ENCODE results near the gene MSL3.

Gene MSL3

GRCh38 chrX:11789809-11790208 is 31.8 kb downstream of the MSL3 start:
- H3K4me3 ChIP-seq (replicated peaks; ENCODE audit: low read depth, low read length) = no peak overlapping the region
- no peak for TF ChIP-seq CTCF (IDR thresholded peaks at IDR 0.05; ENCODE audit: low read length, missing control alignments)
- no peak for DNase-seq (ENCODE audit: low read depth)

GRCh38 chrX:11791090-11791489 is 33.1 kb downstream of the MSL3 start:
- no peak overlapping the region for H3K4me3 ChIP-seq (replicated peaks; ENCODE audit: low read depth, low read length)
- no peak for DNase-seq (ENCODE audit: low read depth)
- TF ChIP-seq CTCF (IDR thresholded peaks at IDR 0.05; ENCODE audit: low read length, missing control alignments) = no peak

GRCh38 chrX:11791537-11791936 is 33.5 kb downstream of the MSL3 start:
- TF ChIP-seq CTCF (IDR thresholded peaks at IDR 0.05; ENCODE audit: low read length, missing control alignments) = no peak
- DNase-seq (ENCODE audit: low read depth) = no peak
- no peak overlapping the region for H3K4me3 ChIP-seq (replicated peaks; ENCODE audit: low read depth, low read length)

- no peak for TF ChIP-seq CTCF (IDR thresholded peaks at IDR 0.05; ENCODE audit: low read length, missing control alignments)
- no peak for DNase-seq (ENCODE audit: low read depth)
- no peak overlapping the region for H3K4me3 ChIP-seq (replicated peaks; ENCODE audit: low read depth, low read length)
These were observed 34.7 kb downstream of the MSL3 start for GRCh38 chrX:11792461-11793421.

- no peak for DNase-seq (ENCODE audit: low read depth)
- no peak overlapping the region for H3K4me3 ChIP-seq (replicated peaks; ENCODE audit: low read depth, low read length)
- no peak for TF ChIP-seq CTCF (IDR thresholded peaks at IDR 0.05; ENCODE audit: low read length, missing control alignments)
These were observed 35.7 kb downstream of the MSL3 start for GRCh38 chrX:11793734-11794133.

GRCh38 chrX:11813341-11813740 is 55.3 kb downstream of the MSL3 start:
- H3K4me3 ChIP-seq (replicated peaks; ENCODE audit: low read depth, low read length) = no peak overlapping the region
- DNase-seq (ENCODE audit: low read depth) = no peak
- TF ChIP-seq CTCF (IDR thresholded peaks at IDR 0.05; ENCODE audit: low read length, missing control alignments) = no peak

All from fibroblast of pulmonary artery (primary cell).